Stimulated activated CD8-positive, alpha-beta memory T cell treated with anti-CD3 and anti-CD28 coated beads, Interleukin-7, amount 100 ng/mL, for 48 hours (primary cell): ENCODE data around the gene ACTN4.
"Not testable (repeated sequence)": the region's sequence is repeated elsewhere in the genome, so short reads cannot be mapped to it uniquely, and the experiment has no call there.

ENCODE experiments used
- DNase-seq, 2 donors: peaks; one replicate each; pipeline ENCODE4 v3.0.0-alpha.2; 2020; ENCODE audit warnings: low read depth in 1 of 2; ENCODE audit errors: extremely low read depth in 1 of 2

Gene ACTN4

GRCh38 chr19:38647368-38647965 lies at the start of gene ACTN4:
ACTN4 (plus strand) TSS chr19:38647649; CDS start chr19:38647746, 97 bp downstream.
- peak; percentile 97 to 100 for DNase-seq

GRCh38 chr19:38599722-38600121 lies 47.7 kb upstream of the ACTN4 start:
- DNase-seq: no peak

- not testable (repeated sequence) for DNase-seq
These were observed 44.6 kb upstream of the ACTN4 start for GRCh38 chr19:38602856-38603255.

- DNase-seq: no peak
These were observed 41.3 kb upstream of the ACTN4 start for GRCh38 chr19:38606131-38606530.

- no peak for DNase-seq
These were observed 33.2 kb upstream of the ACTN4 start for GRCh38 chr19:38614289-38614688.

- no peak for DNase-seq
These were observed 32.4 kb upstream of the ACTN4 start for GRCh38 chr19:38615007-38615581.

GRCh38 chr19:38616265-38616664 lies 31.2 kb upstream of the ACTN4 start:
- DNase-seq: no peak

- DNase-seq: no peak
These were observed 30.1 kb upstream of the ACTN4 start for GRCh38 chr19:38617283-38617763.

GRCh38 chr19:38617764-38618589 lies 29.5 kb upstream of the ACTN4 start, which contains the start of gene MAP4K1:
MAP4K1 (minus strand) TSS chr19:38617953; CDS start chr19:38617895, 58 bp downstream.
- peak; percentile 52 to 57 for DNase-seq

- peak; percentile 95 to 98 for DNase-seq
These were observed 28.7 kb upstream of the ACTN4 start, which contains the start of gene EIF3K for GRCh38 chr19:38618590-38619360. EIF3K (plus strand) TSS chr19:38619188; CDS start chr19:38619269, 81 bp downstream.

GRCh38 chr19:38619361-38620174 lies 27.9 kb upstream of the ACTN4 start:
- DNase-seq: no peak

GRCh38 chr19:38624822-38625221 lies 22.6 kb upstream of the ACTN4 start:
- no peak for DNase-seq

- no peak for DNase-seq
These were observed 21.0 kb upstream of the ACTN4 start for GRCh38 chr19:38626401-38626800.

- DNase-seq: no peak
These were observed 17.9 kb upstream of the ACTN4 start for GRCh38 chr19:38629568-38629967.

GRCh38 chr19:38631301-38631700 lies 16.1 kb upstream of the ACTN4 start:
- DNase-seq: not testable (repeated sequence)

- DNase-seq: not testable (repeated sequence)
These were observed 15.5 kb upstream of the ACTN4 start for GRCh38 chr19:38631811-38632475.

- no peak for DNase-seq
These were observed 14.8 kb upstream of the ACTN4 start for GRCh38 chr19:38632476-38633213.

GRCh38 chr19:38634757-38635482 lies 12.5 kb upstream of the ACTN4 start:
- peak; percentile 32 to 43 for DNase-seq
